GM19239 (cell line): ENCODE results near the gene ADCY3.
"Not testable (repeated sequence)": the region's sequence is repeated elsewhere in the genome, so short reads cannot be mapped to it uniquely, and the experiment has no call there.

Experiments
- DNase-seq: peaks from one replicate; pipeline ENCODE4 v3.0.0; 2011; ENCODE audit warnings: low spot score; ENCODE audit not compliant: insufficient read length
- FAIRE-seq: peaks from 2 replicates; lab custom pipeline; 2011; peaks lifted over from hg19 to GRCh38; lab: Jason Lieb, UNC

ADCY3 gene

GRCh38 chr2:24835411-24835810 is 84.6 kb downstream of the ADCY3 start:
- not testable (repeated sequence) for FAIRE-seq, DNase-seq

- FAIRE-seq, result no peak
These were observed 85.2 kb downstream of the ADCY3 start for GRCh38 chr2:24834733-24835395.

DNA sequence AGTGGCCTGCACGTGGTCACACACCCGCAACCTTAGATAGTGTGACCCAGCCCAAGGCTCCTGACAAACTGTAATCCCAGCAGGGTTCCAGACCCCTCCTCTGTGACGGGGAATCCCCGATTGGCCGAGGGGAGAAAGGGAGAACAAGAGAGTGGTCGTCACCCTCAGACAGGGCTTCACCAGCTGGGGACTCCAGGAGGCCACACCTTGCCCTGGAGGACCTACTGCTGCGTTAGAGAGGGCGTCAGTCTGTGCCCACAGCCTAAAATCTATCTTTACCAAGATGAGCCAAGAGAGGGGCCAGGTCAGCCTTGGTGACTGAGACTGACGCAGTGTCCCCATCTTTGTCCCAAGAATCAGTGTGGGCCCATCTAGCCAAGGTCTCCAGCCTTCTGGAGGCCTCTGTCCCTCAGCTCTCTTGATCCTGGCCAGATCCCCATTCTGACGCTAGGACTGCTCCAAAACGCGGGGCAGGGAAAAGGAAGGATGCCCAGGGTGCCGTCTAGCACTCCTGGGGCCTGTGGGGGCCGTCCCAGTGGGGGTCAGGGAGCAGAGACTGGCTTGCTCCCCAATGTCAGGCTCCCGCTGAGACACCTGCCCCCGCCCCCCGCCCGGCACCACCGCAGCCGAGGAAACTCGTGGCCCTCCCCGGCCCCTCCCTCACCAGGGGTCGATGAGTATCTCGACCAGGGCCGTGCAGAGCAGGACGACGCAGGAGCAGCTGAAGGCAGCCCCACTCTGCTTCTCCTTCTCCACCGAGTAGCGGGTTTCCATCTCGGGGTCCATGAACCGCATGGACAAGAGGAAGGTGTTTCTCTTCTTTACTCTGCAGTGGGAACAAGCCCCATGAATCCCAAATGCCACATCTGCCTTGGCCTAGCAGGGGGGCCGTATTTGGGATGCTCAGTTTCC is 86.0 kb downstream of the ADCY3 start:
- FAIRE-seq (no peak), DNase-seq (no peak)

More at GRCh38 chr2:24834733-24835395, 85.2 kb downstream of the ADCY3 start:
- no peak for DNase-seq

GRCh38 chr2:24832931-24833701 is 86.9 kb downstream of the ADCY3 start:
- no peak for DNase-seq
- FAIRE-seq, result no peak

GRCh38 chr2:24832521-24832920 is 87.5 kb downstream of the ADCY3 start:
- no peak for FAIRE-seq
- DNase-seq, result no peak

- DNase-seq (no peak), FAIRE-seq (no peak)
These were observed 88.0 kb downstream of the ADCY3 start for GRCh38 chr2:24832073-24832461.

- no peak for FAIRE-seq
- no peak for DNase-seq
These were observed 88.6 kb downstream of the ADCY3 start for GRCh38 chr2:24831221-24832072.

- FAIRE-seq (no peak), DNase-seq (no peak)
These were observed 89.3 kb downstream of the ADCY3 start for GRCh38 chr2:24830786-24831185.

DNA sequence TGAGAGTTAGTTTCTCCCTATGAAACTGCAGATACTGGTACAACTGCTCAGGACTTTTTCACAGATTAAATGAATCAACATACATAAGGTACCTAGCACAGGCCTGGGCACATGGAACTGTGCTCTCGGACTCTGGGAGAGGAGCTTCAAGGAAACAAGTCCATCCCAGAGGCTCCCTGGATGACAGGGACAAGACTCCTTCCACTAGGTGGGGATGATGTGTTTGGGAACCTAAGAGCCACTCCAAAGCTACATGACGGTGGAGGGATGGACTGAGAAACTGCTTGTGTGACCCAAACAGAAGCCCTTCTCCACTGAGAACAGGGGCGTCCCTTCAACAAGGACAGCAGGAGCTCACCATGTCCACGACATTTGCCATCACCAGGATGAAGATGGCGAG is 89.7 kb downstream of the ADCY3 start:
- DNase-seq, result no peak
- FAIRE-seq, result no peak

DNA sequence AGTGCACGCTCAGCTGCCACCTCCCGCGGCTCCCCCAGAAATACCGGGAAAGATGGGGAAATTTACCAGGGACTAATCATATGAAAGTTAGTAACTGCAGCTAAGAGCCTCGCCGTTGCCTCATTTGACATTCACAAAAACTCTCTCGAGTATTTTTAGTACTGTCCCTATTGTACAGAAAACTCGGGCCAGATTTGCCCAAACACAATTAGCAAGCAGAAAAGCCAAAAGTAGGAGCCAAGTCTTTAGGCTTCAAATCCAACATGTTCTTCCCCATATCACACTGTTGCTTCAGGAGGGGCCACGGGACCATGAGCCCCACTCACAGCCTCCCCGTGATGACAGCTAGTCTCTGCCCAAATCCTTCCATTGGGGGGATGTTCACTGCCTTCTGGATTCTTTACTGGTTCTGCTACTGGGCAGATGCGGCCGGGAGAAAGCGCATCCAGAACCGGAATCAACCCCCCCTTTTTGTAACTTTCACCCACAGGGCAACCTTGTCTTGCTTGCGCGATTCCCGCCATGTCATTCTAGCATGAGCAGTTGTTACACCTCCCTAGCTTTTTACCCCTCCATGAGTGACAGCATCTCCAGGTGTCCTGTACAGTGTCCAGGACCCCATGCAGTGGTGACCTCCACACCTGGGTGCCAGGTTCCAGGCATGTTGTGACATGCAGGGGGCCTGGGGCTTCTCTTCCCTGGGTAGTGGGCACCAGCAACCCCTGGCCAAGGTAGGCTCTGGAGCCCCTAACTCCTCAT is 91.6 kb downstream of the ADCY3 start:
- DNase-seq (no peak), FAIRE-seq (no peak)

DNA sequence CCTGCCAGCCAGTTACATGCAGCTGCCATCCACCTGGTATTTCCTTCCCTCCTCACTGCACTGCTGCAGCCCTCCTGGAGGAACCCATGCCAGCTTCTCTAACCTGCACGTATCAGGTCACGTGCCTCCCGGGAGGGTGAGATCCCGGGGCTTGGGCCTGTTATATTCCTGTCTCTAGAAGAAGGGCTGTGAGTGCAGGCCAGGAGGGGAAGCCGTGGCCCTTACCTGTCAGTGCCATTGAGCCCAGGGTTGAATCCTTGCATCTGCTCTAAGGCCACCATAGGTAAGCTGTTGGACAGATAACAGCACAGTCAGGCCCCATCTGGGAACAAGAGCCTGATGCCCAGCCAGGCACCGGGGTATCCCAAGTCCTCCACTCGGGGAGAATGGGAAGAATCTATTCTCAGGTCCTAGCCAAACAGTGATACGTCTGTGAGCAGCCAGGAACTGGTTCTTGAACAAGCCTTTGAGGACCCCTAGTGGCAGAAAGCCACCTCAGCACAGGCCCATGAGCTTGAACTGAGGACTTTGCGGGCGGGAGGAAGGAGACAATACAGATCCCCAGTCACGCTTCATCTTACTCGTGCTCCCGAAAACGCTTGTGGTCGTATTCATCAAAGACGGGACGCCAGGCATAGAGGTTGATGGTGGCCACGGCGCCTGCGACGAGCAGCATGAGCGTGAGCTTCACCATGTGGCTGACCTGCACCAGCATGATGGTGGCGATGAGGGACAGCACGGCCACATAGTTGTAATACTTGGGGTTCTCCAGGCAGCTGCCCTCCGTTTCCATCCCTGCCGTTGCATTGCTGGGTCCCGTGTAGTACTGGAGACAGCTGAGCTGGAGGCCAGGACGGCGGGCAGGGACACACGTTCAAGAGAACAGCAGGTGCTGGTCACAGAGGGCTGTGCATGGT is 92.5 kb downstream of the ADCY3 start:
- FAIRE-seq (peak; percentile 94), DNase-seq (peak; percentile 93)

GRCh38 chr2:24826773-24827145 is 93.3 kb downstream of the ADCY3 start:
- DNase-seq (no peak), FAIRE-seq (no peak)

DNA sequence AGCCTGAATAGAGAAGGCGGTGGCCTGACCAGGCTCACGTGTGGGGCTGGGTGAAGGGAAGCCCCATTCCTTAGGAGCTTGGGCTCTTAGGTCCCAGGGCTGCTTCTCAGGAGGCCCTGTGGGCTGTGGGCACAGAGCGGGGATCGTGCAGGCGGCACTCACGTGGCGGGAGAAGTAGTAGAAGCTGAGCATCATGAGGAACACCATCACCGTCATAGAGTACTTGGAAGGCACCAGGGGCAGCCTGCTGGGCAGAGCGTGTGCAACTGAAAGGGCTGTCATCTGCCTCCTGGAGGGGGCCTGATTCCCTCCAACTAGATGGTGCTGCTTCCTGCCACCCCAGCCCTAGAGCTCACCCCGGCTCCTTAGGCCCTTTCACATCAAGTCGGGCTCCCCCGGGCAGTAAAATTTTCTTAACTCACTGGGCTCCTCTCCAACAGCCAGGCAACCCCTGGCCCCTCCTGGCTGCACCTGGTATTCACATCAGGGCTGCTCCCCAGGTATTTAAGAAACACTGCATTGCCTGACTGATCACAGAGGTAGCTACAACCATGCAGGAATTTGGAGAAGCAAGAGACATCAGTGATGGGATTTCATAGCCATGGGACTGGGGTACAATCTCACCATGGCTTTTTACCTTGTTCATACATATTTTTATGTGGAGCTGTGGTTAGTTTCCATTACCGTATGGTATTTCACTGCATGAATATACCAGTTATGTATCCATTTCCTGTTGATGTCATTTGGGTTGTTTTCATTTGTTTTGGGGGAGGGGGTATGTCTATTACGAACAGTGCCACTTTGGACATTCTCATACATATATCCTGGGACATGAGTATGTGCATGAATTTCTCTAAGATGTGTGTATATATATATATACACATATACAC is 93.9 kb downstream of the ADCY3 start:
- DNase-seq (no peak), FAIRE-seq (no peak)

- no peak for DNase-seq
- FAIRE-seq, result peak; percentile 47
These were observed 94.8 kb downstream of the ADCY3 start for GRCh38 chr2:24824966-24825882.

GRCh38 chr2:24824071-24824588 is 95.9 kb downstream of the ADCY3 start:
- no peak for DNase-seq
- FAIRE-seq, result no peak
